HG03097 (cell line): ENCODE results near the gene XXYLT1.

Experiments
- ATAC-seq: cut with Tn5 transposase; IDR thresholded peaks from one replicate; pipeline ENCODE4 v1.9.1; 2021; ENCODE audit not compliant: unreplicated experiment, low FRiP score

Gene XXYLT1

GRCh38 chr3:195139091-195139875, 131.7 kb downstream of the XXYLT1 start:
- no peak for ATAC-seq

- no peak for ATAC-seq
Observed at GRCh38 chr3:195137638-195138588, 133.0 kb downstream of the XXYLT1 start.

DNA sequence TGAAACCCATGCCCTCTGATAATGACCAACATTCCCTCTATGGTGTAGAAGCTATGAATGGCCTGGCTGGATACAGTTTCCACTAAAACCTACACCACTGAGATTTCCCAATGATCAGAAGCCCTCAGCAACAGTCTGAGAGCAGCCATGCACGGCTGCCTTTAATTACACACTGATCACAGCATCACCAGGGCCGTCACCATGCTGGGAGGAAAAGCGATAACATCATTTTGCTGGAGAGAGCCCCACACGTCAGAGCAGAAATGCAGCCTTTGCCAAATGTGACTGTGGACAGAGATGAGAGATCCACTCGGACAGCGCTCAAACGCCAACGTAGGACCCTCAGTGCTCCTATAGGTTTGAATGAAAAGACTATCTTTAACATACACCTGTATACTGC, 135.0 kb downstream of the XXYLT1 start:
- ATAC-seq = no peak

DNA sequence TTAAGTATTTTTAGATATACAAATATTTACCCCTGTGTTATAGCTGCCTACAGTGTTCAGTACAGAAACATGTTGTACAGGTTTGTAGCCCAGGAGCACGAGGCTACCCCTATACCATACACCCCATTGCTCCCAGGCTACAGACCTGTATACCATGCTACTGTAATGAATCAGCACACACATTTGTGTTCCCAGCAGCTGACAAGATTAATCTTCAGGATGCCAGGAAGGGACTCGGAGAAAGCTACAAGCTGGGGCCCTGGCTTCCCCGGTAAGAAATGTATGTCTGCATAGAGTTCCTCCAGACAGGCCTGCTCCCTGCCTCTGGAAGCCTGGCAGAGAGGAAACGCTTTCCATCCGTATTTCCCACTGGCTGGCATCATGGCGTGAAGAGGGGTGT, 136.5 kb downstream of the XXYLT1 start:
- no peak for ATAC-seq

DNA sequence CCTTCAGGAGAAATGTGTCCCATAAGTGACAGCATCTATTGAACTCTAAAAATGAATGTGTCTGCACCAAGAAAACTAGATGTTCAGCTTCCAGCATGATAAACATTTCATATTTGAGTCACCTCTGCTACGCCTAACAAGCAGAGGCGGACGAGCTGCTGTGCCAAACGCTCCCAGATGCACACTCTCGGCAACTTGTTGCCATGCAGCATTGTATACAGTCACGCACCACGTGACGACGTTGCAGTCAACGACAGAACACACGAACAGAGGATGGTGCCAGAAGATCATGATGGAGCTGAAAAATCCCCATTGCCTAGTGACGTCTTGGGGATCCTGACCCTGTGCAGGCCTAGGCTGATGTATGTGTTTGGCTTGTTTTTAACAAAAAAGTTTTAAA, 137.5 kb downstream of the XXYLT1 start:
- ATAC-seq = no peak

DNA sequence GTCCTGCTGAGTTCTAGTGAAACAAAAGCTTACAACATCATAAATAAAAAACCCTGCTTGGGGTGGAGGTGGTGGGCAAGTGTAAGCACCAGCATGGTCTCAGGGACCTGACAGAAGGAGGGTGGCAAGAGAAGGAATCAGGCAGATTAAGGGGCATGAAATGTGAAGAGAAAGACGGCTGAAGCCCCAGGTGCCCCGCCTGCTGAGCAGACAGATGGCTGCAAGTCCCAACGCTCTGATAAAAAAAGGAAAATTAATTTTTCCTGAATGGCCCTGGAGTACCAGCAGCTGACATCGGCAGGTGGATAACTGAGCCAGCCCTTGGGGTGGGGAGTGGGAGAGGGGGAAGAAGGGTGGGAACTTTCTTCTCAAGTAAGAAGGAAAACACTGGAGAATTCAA, 137.9 kb downstream of the XXYLT1 start:
- no peak for ATAC-seq

DNA sequence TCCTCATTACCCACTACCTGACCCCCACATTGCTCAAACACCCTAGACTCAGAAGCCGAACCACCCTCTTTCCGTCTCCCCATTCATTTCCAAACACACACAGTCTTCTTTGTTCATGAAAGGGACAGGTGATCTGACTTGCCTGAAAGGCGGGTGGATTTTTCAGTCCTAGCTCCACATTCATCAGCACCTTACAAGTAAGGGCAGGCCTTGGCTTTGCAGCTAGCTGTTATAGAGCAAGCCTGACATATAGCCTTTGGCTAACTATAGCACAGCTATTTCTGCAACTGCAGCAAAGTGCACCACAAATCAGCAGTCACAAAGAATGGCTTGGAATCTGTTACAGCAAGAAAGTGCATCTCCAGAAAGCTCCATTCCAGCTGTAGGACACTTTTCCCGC, 139.8 kb downstream of the XXYLT1 start:
- ATAC-seq = no peak

DNA sequence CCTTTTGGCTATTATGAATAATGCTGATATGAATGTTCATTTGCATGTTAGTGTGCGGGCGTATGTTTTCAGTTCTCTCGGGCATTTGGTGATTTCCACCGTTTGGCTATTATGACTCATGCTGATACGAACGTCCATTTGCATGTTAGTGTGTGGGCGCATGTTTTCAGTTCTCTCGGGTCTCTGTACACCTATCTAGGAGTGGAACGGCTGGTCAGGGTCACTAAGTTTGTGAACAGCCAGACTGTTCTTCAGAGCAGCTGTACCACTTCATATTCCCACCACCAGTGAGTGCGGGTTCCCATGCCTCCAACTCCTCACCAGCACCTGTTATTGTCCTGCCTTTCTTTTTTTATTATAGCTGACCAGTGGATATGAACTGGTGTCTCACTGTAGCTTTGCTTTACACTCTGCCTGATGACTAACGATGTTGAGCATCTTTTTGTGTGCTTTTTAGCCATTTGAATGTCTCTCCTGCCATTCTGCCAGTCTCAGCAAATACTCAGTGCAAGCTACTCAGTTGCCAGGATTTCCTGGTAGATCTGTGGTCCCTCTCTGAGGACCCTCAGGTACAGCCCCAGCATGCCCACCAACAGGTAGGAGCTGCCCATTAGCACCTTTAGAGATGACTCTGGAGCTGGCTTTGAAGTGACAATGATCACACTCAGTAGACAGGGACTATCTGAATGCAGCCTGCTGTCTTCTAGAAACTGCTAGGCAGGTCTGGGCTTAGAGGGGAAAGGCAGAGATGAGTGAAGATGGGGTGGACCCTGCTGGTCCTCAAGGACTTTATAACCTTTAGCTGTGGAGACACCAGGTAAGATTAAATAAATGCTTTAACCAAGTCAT, 141.1 kb downstream of the XXYLT1 start:
- peak; percentile 86 for ATAC-seq

GRCh38 chr3:195129072-195129643, 141.8 kb downstream of the XXYLT1 start:
- no peak for ATAC-seq

GRCh38 chr3:195128255-195129071, 142.5 kb downstream of the XXYLT1 start:
- no peak for ATAC-seq

DNA sequence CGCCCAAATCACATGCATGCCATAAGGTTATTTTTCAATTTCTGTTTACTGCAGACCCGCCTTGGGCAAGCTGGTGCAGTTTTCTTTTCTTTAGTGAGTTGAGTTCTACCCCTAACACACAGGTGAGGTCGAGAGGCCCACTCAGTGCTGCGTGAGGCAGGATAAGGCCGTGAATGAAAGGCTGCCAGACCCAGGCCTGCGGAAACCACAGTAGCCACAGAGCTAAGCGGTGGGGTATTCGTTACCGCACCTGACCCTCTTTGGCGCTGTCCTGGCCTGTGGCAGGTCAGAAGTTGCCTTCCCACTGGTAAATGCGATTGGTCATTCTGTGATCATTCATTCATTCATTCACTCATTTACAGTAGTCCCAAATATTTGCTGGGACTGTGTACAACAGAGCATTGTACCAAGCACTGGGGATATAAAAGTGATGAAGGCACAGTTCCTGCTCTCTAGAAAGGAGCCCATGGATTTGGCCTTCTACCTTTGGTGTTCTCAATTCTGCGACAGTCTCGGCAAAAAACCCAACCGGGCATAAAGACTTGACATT, 144.8 kb downstream of the XXYLT1 start:
- ATAC-seq = no peak

- no peak for ATAC-seq
Observed at GRCh38 chr3:195125646-195126045, 145.3 kb downstream of the XXYLT1 start.

GRCh38 chr3:195124378-195124992, 146.5 kb downstream of the XXYLT1 start:
- ATAC-seq = no peak

- no peak for ATAC-seq
Observed at GRCh38 chr3:195123281-195123691, 147.7 kb downstream of the XXYLT1 start.

- ATAC-seq = no peak
Observed at GRCh38 chr3:195122261-195122660, 148.7 kb downstream of the XXYLT1 start.

DNA sequence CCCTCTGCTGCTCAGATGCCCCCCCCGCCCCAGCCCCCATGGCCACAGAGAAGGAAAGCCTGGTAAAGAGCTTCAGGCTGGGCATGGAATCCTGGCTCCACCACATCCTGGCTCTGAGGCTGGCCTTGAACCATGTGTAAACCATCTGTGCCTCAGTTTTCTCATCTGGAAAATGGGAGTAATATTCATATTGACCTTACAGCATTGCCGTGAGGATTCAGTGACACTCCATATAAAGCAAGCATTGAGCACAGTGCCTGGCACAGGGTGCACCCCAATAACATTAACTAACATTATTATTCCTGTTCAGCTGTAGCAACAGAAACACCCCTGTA, 150.7 kb downstream of the XXYLT1 start:
- no peak for ATAC-seq

DNA sequence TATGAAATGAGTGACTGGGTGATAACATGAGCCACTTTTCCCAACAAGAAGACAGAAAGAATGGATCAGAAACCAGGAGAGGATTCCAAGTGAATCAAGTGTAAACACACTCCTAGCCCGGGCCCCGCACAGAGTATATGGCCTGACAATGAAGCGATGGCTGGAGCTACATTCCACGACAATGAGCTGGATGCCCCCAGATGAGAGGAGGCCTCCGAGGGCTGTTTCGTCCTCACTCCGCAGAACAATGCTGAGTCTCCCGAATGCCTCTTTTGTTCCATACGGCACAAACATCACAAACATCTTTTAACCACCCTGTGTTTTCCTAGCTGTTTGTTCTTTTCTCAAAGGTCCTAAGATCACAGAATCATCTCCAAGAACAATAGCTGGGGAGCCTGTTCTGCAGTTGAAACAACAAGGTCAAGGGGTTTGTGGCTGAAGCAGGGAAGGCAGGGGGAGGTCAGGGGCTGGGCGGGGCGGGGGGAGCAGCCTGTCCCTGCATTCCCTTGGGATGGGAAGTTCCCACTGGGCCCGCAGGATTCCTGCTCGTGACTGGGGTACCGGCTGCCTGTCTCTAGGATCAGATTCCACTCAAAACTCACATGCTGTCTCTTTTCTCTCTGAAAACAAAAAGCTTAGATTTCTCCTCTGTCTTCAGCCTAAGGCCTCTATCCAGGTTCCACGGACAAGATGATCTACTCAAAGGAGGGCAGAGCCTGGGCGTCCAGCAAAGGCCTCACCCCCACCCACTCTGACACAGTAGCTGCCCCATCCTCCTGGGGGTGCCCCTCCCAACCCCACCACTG, 151.3 kb downstream of the XXYLT1 start:
- ATAC-seq = no peak

GRCh38 chr3:195118671-195119070, 152.3 kb downstream of the XXYLT1 start:
- ATAC-seq = no peak
